ENCODE data around the gene ZNF140.

DNA sequence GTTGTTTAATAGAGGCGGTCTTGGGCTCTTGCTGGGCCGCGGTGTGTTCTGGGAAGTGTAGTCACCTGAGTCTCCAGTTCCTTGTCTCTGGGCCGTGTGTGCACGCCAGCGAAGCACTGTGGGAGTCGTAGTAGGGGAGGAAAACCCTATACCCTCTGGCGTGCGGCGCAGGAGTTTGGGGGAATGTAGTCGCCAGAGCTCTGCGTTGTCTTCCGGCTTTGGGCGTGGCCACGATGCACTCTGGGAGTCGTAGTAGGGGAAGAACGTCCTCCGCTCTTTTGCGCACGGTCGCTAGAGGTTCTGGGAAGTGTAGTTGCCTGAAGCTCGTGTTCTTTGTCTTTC lies 726 bp upstream of the ZNF140 start:
- TF ChIP-seq, protein P1, sequence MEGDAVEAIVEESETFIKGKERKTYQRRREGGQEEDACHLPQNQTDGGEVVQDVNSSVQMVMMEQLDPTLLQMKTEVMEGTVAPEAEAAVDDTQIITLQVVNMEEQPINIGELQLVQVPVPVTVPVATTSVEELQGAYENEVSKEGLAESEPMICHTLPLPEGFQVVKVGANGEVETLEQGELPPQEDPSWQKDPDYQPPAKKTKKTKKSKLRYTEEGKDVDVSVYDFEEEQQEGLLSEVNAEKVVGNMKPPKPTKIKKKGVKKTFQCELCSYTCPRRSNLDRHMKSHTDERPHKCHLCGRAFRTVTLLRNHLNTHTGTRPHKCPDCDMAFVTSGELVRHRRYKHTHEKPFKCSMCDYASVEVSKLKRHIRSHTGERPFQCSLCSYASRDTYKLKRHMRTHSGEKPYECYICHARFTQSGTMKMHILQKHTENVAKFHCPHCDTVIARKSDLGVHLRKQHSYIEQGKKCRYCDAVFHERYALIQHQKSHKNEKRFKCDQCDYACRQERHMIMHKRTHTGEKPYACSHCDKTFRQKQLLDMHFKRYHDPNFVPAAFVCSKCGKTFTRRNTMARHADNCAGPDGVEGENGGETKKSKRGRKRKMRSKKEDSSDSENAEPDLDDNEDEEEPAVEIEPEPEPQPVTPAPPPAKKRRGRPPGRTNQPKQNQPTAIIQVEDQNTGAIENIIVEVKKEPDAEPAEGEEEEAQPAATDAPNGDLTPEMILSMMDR (IDR thresholded peaks at IDR 0.05 in 4 of 5, conservative IDR thresholded peaks at IDR 0.05 in 1 of 5), result no peak
- TF ChIP-seq POLR2A (IDR thresholded peaks at IDR 0.05), result no peak
